Putamen (tissue), 1 donor: ENCODE results near the gene USP46.

Experiments used
- DNase-seq: peaks from one replicate; pipeline ENCODE4 v3.0.0-alpha.2; 2016; ENCODE audit warnings: low spot score

Gene USP46

DNA sequence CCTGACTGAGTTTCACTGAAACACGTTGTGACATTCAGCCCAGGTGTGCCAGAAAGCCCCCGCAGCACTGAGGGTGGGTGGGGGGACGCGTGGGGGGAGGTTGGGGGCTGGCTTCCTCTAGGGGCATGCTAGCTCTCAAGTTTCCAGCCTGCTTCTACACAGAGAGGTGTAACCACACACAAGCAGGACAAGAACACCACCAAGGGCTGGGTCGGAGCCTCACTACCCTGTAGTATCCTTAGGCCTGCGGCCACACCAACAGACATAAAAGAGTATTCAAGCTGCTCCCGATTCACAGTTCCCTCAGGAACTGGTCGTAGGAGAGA is 1.8 kb downstream of the USP46 start:
- no peak for DNase-seq

DNA sequence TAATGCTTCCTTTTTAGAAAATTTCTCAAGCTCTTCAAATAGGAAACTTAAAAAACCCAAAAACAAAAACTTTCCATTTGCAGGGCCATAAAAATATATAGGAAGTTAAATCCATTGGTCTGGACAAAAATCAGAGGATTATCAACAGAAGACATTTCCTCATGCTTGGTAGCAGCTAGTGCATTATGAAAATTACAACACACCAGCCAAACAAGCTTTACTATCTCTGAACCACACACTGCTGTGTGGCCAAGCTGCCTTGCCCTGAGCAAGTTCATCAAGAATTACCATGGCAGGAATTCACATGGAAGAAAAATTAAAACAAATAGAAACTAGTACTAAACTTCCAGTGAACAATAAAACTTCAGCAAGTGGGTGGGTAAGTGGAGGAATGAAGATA is 3.6 kb downstream of the USP46 start:
- DNase-seq: no peak

DNA sequence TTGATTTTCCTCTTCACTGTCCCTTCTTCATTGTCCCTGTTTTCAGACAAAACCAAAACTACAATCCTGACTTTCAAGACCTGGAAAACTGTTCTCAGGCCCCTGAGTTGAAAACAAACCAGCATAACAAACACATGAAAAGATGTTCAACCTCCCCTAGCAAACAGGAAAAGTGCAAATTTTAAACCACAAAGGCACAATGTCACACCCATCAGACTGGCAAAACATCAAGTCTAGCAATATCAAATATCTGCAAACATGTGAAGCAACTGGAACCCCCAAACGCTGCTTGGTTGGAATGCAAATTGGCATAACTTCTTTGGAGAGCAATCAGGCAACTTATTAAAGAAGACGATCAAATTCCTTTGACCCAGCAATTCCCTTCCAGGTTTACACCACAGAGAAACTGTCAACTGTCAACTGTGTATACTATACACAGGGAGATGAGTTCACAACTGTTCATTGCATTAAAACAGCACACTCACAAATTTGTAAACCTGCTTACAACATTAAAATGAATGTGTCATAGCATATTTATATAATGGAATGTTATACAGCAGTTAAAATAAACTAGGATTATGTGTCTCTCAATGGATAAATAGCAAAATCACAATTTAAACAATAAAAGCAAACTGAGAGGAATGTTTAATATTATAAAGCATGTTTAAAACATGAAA is 7.0 kb downstream of the USP46 start:
- no peak for DNase-seq

DNA sequence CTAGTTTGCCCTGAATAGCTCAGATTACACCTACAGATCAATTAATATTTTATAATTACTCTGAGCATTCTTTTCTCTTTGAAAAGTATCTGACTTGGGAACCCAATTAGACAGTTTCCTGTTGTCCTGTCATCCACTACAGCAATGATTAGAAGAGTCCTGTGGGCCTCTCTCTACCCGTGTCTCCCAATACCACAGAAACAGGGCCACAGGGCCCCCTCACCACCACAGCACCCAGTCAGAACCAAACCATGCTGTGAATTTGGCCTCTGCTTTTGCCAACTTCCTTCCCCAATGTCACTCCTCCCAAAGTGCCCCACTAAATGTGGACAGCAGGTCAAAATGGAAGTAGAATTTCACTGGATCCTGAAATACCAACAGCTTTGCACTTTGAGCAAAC is 10.3 kb downstream of the USP46 start:
- no peak for DNase-seq

DNA sequence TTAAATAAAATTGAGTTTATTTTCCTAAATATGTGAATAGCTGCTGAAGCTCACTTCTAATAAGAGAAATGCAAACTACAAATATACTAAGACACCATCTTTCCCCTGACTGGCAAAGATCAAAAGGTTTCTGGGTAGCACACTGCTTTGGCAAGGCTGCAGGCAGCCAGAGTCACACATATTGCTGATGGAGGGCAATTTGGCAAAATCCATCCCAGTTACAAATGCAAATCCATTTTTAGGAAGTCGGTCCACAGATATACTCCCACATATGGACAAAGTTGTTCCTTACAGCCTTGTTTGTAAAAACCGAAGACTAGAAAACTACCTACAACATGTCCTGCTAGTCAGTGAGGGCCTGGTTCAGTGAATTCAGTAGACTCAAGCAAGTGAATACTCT is 12.4 kb downstream of the USP46 start:
- no peak for DNase-seq

DNA sequence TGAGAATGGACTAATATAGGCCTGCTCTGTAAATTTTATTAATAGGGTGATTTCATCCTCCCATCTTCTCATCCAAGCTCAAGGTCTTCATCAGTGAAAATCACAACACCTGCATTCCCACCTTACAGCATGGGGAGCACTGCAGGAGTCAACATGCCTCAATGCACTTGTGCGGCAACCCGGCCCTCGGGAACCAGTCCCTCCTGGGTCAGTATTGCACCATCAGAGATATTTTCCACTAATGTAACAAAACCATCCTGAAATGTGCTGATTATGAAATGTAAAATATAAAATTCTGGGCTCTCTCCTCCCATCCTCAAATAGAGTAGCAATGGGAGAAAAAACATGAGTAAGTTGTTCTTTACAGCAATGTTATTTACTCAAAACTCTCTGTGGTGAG is 13.0 kb downstream of the USP46 start:
- no peak for DNase-seq

DNA sequence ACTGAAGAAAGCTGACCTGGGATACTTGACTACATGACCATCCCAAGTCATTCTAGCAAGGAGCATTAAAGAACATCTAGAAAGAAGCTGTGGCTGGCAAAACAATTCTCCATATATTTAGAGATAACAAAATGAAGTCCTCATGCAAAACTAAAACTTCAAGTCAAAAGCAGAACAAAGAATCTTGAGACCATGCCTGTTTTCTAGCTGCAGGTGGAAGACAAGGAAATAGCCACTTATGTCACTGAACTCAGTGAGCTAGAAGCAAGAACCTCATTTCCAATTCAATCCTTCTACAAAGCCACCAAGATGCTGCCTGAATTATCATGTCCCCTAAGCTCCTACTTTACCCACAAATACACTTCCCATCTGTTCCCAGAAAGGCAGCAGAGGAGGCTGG is 13.8 kb downstream of the USP46 start:
- no peak for DNase-seq

DNA sequence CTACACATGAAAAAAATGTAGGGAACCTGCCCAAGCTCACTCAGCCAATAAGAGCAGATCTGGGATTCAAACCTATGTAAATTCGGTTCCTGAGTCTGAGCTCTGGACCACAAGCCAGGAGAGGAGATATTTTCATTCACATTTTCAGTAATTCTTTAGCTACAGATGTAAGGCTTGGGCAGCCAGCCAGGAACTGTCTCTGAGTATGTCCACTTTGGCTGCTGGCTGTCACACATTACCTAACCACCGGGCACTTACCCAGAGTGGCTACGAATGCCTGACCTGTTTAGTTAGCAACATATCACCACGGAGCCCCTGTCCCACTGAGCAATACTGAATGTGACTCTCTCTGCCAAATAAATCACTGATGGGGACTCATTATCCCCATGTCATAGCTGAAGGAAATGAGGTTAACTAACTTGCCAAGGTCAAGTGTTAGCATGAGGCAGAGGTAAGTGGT is 15.3 kb downstream of the USP46 start:
- DNase-seq: no peak

DNA sequence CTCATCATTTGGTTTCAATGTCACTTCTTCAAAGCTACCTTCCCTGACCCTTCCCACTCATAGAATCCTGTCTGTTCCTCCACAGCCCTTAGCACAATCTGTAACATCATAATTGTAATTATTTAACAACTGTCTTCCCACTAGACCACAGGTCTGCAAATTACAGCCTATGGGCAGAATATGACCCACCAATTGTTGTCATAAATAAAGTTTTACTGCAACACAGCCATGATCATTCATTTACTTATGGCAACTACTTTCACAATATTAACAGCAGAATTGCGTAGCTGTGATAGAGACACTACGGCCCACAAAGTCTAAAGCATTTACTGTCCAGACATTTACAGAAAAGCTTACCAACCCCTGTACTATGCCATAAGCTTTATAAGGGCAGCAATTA is 15.9 kb downstream of the USP46 start:
- no peak for DNase-seq

DNA sequence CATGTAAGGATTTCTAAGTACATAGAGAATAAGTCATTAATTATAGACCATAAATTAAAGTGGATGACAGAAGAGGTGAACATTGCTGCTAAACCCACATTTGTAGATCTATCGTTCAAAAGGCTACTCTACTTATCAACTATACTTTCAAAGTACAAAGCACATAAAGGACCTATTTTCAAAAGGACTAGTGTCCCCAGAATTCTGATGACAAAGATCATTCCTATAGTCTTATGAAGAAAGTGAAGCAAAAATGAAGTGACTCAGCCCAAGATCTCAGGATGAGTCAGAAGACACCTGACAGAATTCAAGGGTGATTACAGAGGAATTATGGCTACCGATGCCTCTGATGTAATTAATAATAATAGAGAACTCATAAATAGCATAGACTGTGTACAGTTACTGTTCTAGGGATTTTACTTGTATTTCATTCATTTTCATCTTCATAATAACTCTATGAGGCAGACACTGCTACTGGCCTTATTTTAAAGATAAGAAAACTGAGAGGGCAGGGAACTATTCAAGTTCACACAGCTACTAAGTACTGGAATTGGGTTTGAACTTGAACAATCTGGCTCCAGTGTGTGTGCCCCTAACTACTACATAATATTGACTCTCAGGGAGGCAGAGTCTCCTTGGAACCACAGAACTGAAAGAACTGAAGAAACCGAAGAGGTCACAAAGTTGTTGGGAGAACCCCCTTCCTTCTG is 17.1 kb downstream of the USP46 start:
- DNase-seq: no peak

DNA sequence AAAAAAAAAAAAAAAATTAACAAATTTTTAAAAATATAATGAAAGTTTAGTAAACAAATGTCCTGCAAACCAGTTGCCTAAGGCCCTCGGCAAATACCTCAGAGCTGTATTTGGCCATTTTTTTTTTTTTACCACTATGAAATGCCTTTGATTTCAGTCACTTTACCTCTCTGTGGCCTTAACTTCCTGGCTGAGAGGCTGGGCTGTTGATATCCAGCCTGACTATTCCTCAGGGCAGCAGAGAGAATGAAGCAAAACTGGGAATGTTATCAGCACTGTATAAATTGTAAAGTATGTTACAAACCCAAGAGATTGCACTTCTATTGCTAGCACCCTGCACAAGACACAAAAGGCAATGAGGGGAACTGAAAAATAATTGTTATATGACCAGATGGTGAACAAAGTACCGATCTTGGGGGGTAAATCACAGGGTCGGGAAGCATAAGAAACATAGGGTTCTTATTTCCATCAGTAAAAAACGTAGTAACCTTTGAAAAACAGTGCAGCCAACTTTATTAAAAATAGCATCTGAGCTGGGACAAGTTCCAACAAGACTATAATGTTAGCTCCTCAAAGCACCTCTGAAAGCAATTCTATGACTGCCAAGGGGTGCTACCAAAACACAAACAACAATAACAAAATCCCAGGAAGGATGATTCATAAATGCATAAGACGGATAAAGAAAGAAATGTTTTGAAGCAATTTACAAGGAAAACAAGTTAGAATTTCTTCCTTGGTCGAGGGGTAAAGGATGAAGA is 18.1 kb downstream of the USP46 start:
- DNase-seq: no peak

DNA sequence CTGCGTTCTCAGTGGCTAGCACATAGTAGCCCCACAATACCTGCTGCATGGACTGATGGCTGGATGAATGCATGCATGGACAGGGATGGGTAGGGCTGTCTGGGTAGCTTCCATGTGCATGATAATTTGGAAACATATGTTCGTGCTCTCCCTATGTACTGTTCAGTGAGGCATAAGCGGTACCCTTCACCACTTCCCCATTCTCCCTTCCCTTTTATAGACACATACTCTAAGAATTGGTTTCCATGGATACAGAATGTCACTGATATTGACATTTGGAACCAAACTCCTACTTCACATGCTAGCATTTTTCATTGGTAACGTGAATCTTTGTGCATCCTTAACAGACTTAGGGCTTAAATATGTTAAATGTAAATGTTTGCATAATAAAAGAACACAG is 20.4 kb downstream of the USP46 start:
- no peak for DNase-seq

DNA sequence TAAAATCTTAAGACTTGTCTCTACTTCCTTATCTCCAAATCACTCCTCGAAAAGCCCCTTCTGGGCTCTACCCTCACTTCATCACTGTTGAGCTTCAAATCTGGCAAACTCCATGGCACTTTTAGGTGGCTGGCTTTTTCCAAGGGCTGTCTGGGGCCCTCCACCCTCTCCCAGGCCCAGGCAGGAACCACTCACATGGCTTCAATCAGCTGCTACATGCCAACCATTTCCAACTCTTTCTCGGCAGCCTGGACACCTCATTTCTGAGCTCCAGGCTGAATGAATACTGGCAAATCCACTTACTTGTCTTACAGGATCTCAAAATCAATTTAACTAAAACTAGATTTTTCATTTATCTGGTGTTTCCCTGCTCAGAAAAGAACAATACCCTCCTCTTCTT is 22.0 kb downstream of the USP46 start:
- DNase-seq: no peak

DNA sequence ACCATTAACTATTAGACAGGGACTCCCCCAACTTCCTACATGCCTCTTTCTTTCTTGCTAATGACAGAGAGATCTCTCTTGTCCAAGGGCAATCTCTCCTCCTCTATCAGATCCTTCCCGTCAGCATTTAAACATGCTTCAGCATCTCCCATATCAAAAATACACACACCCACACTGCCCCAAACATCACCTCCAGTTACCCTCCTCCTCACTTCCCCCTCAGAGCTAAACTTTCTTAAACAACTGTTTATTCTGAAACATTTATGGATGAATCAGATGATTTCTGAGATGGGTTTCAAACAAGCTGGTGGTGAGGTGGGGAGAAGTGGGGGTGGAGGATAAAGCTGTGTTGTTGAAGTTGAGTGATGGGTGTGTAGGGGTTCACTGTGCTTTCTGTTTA is 23.5 kb downstream of the USP46 start:
- DNase-seq: no peak

DNA sequence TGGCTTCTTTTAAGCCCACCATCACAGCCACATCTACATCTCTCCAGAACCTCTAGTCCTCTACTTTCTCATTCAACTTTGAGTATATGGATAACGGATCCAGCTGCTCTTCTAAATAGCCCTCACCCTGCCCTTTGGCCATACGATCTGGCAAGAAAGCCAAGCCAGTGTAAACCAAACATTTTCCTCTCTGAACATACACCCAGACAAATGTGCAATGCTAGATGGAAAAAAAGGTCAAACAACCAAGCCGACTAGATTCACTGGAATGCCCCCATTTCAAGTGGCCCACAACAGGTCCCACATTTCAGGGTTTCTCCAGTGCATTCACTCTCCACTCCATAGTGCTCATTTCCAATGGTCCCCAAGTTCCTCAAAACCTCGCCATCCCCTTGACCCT is 24.0 kb downstream of the USP46 start:
- DNase-seq: no peak

DNA sequence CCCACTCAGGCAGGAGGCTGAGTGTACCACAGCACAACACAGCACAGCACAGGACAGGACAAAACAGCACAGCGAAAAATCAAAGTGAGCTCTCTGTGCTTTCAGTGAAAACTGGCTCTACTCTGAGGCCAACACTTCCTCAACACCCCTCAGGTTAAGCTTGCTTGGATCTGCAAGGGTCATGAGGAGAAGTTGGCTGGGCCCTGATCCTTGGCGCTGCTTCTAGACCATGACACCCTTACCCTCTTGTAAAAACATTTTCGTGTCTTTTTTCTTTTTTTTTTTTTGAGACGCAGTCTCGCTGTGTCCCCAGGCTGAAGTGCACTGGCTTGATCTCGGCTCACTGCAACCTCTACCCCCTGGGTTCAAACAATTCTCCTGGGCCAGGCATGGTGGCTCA is 25.3 kb downstream of the USP46 start:
- DNase-seq: no peak

DNA sequence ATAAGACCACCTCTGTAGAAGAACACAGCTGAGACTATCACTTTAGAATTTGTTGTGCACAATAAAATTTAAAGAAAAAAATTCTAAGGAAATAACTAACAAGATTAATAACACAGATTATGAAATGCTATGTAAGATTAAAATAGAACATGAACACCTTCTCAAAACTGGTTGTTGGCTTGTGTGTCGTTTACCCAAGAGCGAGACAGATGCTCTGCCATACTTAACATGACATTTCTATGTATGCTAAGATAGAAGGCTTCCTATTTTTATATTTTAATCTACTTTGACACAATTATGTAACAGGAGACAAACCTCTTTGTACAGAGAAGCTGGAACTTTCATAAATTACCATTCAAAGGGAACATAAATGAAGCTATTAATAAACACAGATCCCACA is 30.1 kb downstream of the USP46 start:
- no peak for DNase-seq

DNA sequence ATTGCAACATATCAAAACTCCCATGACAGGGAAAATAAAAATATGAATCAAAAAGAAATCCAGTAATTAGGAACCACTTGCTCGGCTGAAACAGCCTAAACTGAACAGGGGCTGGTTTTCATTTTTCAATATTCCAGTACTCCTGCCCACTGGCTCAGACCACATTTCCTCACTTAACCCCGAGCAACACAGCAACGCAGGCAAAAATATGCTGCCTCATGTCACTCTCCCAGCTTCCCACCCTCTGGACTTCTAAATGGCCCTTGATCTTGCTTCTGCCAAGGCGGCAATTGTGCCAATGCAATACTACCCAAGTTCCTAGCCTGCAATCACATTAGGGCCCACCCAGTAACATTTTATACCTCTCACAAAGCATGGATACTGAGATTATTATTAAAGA is 30.6 kb downstream of the USP46 start:
- DNase-seq: no peak

DNA sequence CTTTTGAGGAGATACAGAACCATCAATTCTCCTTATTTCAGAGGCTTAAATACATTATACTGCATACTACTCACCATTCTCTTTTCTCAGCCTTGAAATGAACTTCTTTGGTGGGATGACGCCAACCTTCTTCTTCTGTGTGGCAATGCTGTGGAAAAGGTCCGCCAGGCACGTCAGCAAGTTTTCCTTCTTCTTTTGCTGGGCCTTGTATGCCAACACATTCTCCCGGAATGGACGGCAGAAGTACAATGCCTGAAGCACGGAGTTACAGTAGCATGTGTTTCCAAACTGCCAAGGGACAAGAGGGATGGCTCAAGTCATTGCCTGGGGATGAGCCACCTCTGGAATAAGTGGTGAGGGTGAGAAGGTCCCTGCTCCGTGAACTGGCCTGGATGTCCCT is 31.2 kb downstream of the USP46 start:
- DNase-seq: no peak

DNA sequence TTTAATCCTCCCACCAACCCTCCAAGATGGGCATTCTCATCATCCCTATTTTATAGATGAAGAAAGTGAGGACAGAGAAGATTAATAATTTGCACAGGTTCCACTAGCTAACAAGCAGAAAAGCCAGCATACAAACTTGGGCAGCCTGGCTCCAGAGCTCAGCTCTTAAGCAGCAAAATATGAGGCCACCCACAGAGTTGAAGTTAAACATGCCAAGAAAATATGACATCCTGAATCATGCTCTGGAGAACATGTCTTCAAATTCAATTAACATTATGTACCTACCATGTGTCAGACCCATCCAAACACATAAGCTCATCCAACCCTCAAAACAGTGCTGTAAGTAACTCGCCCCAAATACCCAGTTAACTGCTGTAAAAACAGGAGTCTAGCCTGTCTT is 33.9 kb downstream of the USP46 start:
- DNase-seq: no peak

DNA sequence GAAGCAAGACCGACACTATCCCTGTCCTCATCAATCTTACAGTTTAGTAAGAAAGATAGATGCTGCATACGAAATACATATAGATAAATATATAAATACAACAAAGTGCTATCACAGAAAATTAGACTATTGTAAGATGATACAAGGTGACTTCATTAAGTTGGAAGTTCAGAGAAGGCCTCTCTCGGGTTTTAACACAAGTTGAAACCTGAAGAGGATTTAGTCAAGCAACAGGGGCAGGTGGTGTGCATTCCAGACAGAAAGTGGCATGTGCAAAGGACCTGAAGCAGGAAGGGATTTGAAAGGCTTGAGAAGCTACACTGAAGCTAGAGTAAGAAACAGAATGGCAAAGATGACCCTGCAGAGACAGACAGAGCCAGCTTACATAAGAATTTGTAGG is 36.5 kb downstream of the USP46 start:
- DNase-seq: no peak

DNA sequence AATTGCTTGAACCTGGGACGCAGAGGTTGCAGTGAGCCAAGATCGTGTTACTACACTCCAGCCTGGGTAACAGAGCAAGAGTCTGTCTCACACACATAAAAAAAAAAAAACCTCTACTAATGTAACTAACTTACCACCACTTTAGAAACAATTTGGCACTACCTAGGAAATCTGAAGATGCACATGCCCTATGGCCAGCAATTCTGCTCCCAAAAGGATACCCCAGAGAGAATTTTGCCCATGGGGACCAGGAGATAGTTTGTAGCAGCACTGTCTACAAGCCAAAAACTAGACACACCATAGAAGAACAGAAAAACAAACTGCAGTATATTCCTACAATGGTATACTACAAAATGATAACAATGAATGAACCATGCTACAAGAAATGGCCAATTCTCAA is 37.5 kb downstream of the USP46 start:
- DNase-seq: no peak

DNA sequence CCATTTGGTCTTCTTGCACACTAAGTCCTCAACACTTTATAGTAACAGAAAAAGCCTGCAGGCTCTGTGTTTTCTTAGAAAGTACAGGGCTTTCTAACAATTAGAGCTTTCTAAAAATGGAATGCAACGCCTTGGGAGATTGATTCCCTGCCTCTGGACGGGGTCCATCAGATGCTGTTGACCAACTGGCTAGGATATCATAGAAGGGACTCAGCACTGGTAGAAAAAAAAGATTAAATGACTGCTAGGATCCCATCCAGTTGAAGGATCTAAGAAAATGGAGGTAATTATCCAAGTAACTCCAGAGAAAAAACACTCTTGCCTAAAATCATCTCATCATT is 39.5 kb downstream of the USP46 start:
- DNase-seq: no peak
